Calu3 (cell line): ENCODE data around the gene RPS6KB1. TPM values are rescaled to one million over a fixed set of nuclear protein-coding genes. Genes with fewer than 3 reads are reported as not detected.
"Not testable (repeated sequence)": the region's sequence is repeated elsewhere in the genome, so short reads cannot be mapped to it uniquely, and the experiment has no call there.

Experiments used
- BruUV-seq: library from RNA; stranded (reverse); fragments of 400-500 nt; replicated peaks from 2 replicates; lab custom pipeline; 2021; lab: Mats Ljungman, UMichigan
- CTCF ChIA-PET: fragments of 300-600 bp; sonication (Branson Sonifier 250); formaldehyde crosslinking; loops from one replicate; lab custom pipeline; 2022; ENCODE audit warnings: antibody characterized with exemption; lab: Charles Lee
- DNase-seq: peaks from one replicate; pipeline ENCODE4 v3.0.0; 2022
- H3K27ac Mint-ChIP-seq: one replicate; pipeline ENCODE4 v1.8.0; 2022; ENCODE audit warnings: mixed read lengths; ENCODE audit not compliant: unreplicated experiment
- H3K27me3 Mint-ChIP-seq: one replicate; pipeline ENCODE4 v1.8.0; 2022; ENCODE audit warnings: mixed read lengths; ENCODE audit not compliant: unreplicated experiment
- H3K36me3 Mint-ChIP-seq: one replicate; pipeline ENCODE4 v1.8.0; 2022; ENCODE audit warnings: mild to moderate bottlenecking, moderate library complexity, mixed read lengths; ENCODE audit not compliant: insufficient read depth, unreplicated experiment
- H3K4me1 Mint-ChIP-seq: one replicate; pipeline ENCODE4 v1.8.0; 2022; ENCODE audit warnings: mild to moderate bottlenecking, low read depth, mixed read lengths; ENCODE audit not compliant: unreplicated experiment
- H3K4me3 Mint-ChIP-seq: one replicate; pipeline ENCODE4 v1.8.0; 2022; ENCODE audit warnings: mild to moderate bottlenecking, low read depth, moderate library complexity, mixed read lengths; ENCODE audit not compliant: unreplicated experiment
- H3K9me3 Mint-ChIP-seq: one replicate; pipeline ENCODE4 v1.8.0; 2022; ENCODE audit warnings: low read depth, mixed read lengths; ENCODE audit not compliant: unreplicated experiment
- CTCF ChIP-seq: fragments of 200-600 bp; IDR thresholded peaks from one replicate; pipeline ENCODE4 v1.8.0; 2022; ENCODE audit warnings: antibody characterized with exemption; ENCODE audit not compliant: unreplicated experiment
- intact Hi-C: fragments of 100-400 bp; cut with micrococcal nuclease; formaldehyde crosslinking; loops from one replicate; pipeline ENCODE4 v1.10.0; 2022; ENCODE audit not compliant: unreplicated experiment
- total RNA-seq: library from RNA; stranded (reverse); gene quantifications from 2 replicates; pipeline ENCODE4 v1.2.3, GENCODE V29; 2022

RPS6KB1 gene
- total RNA-seq, 1 experiment from 2014 or later, result 34.5 TPM

- no peak for TF ChIP-seq CTCF
- Mint-ChIP-seq H3K27me3 (no peaks in the 10 kb centered on the region), H3K9me3 (no peaks in the 10 kb centered on the region), H3K27ac (no peak overlapping the region), H3K4me3 (no peak overlapping the region), H3K4me1 (no peaks in the 10 kb centered on the region), H3K36me3 (no peaks in the 10 kb centered on the region)
- no peak for DNase-seq
- CTCF ChIA-PET, result no interaction called here
- intact Hi-C loops, result no loop called here
- no TSS peak for BruUV-seq
Measured at GRCh38 chr17:59863616-59864015, 29.3 kb upstream of the RPS6KB1 start.

GRCh38 chr17:59869941-59870218 is 23.0 kb upstream of the RPS6KB1 start:
- CTCF ChIA-PET, result interaction anchor here (0.6 kb wide), 1 partner anchor 648 kb away, joined by 3 read pairs; no protein-coding TSS in a partner anchor
- H3K27ac Mint-ChIP-seq, result no peak overlapping the region
- no peak for TF ChIP-seq CTCF

GRCh38 chr17:59870482-59870881 is 22.4 kb upstream of the RPS6KB1 start:
- no peaks in the 10 kb centered on the region for H3K4me1 Mint-ChIP-seq
- no TSS peak for BruUV-seq
- H3K4me3 Mint-ChIP-seq, result no peak overlapping the region
- no peaks in the 10 kb centered on the region for H3K36me3 Mint-ChIP-seq
- TF ChIP-seq CTCF, result no peak
- H3K27me3 Mint-ChIP-seq, result no peaks in the 10 kb centered on the region
- intact Hi-C loops, result no loop called here
- H3K27ac Mint-ChIP-seq, result no peak overlapping the region
- no peak for DNase-seq
- H3K9me3 Mint-ChIP-seq, result no peaks in the 10 kb centered on the region
- CTCF ChIA-PET, result no interaction called here

More at GRCh38 chr17:59869941-59870218, 23.0 kb upstream of the RPS6KB1 start:
- H3K27me3 Mint-ChIP-seq, result no peaks in the 10 kb centered on the region
- H3K4me1 Mint-ChIP-seq, result no peaks in the 10 kb centered on the region
- no peak for DNase-seq
- no peak overlapping the region for H3K4me3 Mint-ChIP-seq
- H3K36me3 Mint-ChIP-seq, result no peaks in the 10 kb centered on the region
- no peaks in the 10 kb centered on the region for H3K9me3 Mint-ChIP-seq
- no TSS peak for BruUV-seq
- intact Hi-C loops, result no loop called here

- Mint-ChIP-seq H3K27ac (no peak overlapping the region), H3K4me1 (no peaks in the 10 kb centered on the region), H3K4me3 (no peak overlapping the region), H3K9me3 (no peaks in the 10 kb centered on the region), H3K36me3 (no peaks in the 10 kb centered on the region), H3K27me3 (no peaks in the 10 kb centered on the region)
- DNase-seq, result no peak
- BruUV-seq, result no TSS peak
- intact Hi-C loops, result no loop called here
- CTCF ChIA-PET, result interaction anchor here (0.7 kb wide), 1 partner anchor 115 kb away, joined by 3 read pairs; no protein-coding TSS in a partner anchor
- no peak for TF ChIP-seq CTCF
Measured at GRCh38 chr17:59872351-59872750, 20.6 kb upstream of the RPS6KB1 start.

- BruUV-seq, DNase-seq, H3K4me1 Mint-ChIP-seq, intact Hi-C loops, H3K27me3 Mint-ChIP-seq, H3K27ac Mint-ChIP-seq, H3K36me3 Mint-ChIP-seq, H3K4me3 Mint-ChIP-seq, H3K9me3 Mint-ChIP-seq, CTCF ChIA-PET: not testable (repeated sequence)
Measured at GRCh38 chr17:59873414-59873813, 19.5 kb upstream of the RPS6KB1 start.
